M059J (cell line): Measurements from ENCODE around the gene PIK3R1. TPM values are rescaled to one million over a fixed set of nuclear protein-coding genes. Genes with fewer than 3 reads are reported as not detected.

Source experiments
- DNase-seq: peaks from one replicate; pipeline ENCODE4 v3.0.0-alpha.2; 2012; ENCODE audit warnings: low read depth
- total RNA-seq: library from RNA; depleted of rRNA; stranded (reverse); fragments of >200 nt; shearing (Covaris generic); gene quantifications from 2 replicates; pipeline ENCODE4 v1.2.3, GENCODE V29; 2014

The PIK3R1 gene
- total RNA-seq, 1 experiment from 2014 or later, result 32.7 TPM

DNA sequence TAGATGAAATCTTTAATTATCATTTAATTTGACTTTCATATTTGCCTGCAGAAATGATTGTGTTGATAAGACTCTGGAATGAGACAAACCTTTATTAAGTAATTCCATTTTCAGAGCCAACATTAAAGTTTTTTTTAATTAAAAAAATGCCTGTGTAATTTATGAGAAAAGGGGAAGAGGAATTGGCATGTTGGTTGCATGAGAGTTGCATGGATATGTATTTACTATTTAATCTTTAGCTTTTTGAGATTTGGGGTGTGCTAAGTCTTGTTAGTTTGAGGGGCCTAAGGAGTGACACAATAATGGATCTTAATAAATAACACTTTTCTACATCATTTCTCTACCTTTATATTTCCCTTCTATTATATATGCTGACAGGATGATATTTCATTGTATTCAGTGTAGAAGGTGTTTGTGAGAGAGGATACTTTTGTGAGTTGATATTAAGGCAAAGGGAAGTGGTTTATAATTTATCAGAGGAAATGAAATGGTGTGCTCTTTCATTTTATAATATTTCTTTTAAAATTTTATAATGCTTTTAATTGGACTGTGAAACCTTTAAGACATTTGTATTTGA lies 54.9 kb downstream of the PIK3R1 start:
- no peak for DNase-seq

DNA sequence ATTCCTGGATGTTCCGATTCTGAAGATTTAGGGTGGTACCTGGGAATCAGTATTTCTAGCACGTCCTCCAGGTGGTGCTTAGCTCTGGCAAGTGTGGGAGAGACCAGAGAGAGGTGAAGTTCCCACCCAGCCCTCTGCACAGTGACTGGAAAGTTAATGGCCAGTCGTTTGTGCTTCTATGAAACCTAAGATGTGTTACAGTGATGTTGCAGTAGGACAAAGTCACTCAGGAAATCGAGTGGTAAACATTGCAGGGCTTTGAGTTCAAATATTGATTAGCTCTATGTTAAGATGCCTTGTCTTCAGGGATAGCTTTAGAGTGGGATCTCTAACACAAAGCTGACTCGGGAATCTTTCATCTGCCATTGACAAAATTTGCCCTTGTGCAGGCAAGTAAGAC lies 55.6 kb downstream of the PIK3R1 start:
- no peak for DNase-seq

DNA sequence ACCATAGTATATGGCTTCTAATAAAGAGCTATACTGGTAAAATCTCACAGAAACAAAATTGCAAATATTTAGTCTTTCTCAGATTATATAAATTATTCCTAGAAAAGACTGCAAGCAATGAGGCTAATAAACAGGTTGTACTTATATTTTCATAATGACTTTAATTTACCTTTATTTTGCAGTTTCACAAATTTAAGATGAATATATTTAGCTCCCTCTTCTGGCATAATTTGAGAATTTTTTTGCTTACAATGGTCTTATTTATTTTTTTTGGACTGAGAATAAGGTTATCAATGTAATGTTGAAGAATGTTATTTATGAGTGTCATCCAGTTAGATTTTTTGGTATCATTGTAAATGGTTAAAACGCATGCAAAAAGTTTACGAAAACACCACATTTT lies 56.7 kb downstream of the PIK3R1 start:
- no peak for DNase-seq

DNA sequence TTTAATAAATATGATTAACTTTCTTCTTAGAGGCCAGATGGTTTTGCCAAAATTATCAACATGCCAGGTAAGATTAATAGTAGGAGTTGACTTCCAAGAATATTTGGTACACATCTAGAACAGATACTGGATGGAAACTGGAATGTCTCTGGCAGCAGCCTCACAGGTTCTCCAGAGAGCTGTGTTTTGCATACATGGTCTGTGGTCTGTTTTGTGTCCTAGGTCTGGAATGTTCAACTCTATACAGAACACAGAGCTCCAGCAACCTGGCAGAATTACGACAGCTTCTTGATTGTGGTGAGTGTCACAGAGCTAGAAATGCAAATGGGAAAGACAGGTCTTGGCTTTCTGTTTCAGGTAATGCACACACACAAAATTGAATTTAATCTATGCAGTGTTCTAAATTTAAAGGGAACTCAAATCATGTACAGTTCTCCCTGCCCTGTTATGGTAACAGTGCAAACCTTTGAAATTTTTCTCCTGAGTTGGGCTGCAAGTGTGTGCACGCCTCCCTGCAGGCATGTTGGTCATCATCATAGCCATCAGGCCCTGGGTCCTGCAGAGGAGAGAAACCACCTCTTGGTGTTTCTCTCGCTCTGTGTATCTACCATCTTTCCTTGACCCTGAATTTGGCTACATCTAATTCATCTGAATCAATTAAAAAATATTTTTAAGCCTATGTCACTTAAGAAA lies 58.3 kb downstream of the PIK3R1 start:
- DNase-seq, result no peak

DNA sequence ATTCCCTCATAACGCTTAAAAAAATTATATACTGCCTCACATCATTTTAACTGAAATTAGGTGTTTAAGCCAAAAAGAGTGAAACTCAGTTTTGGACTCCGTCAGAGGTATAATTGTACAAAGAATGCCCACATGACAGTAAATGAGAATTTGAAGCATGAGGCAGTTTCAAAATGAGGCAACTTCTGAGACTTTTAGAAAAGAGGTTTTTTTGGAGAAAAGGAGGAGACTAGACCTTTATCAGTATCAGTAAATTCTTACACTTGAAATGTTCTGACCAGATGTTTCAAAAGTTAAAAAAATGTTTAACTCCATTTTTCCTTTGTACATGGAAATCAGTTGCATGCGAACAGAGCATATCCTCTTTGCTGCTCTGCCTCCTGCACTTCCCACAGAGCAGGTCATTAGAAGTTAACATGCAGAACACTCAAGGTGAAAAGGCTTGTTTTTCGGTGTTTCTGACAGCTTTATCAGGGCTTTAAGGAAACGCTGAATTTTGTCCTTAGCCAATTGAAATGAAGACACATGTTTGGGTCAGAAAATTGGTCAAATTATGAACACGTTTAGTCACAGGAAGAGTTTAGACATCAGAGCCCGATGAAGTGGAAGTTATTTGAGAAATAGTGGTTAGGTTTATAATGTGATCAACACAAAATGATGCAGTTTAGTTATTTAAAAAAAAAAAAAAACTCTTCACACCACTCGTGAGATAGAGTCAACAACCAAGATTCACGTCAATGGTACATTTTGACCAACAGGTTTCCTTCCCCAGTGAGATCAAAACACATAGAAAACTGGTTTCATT lies 59.5 kb downstream of the PIK3R1 start:
- DNase-seq, result no peak

DNA sequence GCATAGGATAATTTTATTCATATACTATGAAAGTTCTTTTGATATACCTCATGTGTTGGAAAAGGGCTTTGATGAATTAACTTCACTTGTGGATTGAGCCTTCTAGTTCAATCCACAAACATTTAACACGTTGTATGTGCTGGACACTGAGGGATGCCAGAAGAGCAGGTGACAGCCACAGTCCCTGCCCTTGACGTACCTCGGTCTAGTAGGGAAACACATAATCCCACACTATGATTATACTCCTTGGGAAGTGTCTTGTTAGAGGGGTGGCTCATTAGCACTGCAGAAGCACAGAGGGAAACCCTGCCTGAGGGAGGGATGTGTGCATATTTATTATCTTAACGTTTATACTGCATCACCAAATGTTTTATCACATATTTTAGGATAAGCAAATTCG lies 61.2 kb downstream of the PIK3R1 start:
- no peak for DNase-seq

DNA sequence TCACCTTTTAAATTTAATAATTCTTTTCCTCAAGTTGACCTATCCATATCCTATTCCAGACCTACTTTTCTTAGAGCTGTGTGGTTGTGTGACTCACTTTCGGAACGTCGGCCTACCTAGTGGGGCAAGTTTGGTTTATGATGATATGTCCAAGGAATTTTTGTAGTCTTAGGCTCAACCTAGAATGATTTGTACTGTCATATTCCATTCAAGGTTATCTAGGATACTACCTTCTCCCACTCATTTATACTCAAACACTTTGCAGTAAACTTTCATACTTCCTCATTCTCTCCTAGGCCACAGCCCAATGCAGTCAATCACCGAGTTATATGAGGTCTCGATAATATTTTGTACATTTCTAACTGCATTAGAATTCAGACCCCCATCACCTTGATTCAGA lies 61.9 kb downstream of the PIK3R1 start:
- DNase-seq, result peak; percentile 92

DNA sequence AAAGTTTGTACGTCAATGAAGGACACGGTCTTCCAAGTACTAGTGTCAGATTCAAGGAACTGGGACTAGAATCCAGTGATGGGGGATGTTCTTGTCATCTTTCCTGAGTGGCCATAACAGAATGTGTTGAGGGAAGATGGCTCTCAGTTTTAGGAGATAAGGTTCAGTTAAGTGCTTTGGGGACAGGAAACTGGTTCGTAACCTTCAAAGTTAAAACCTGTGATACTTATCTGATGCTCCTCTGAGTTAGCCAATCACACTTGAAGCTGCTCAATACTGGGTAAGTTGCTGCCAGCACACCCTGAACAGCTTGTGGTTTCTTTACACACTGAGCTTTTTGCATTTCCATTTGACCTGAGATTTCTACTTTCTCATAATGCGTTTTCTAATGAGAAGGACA lies 64.4 kb downstream of the PIK3R1 start:
- no peak for DNase-seq

DNA sequence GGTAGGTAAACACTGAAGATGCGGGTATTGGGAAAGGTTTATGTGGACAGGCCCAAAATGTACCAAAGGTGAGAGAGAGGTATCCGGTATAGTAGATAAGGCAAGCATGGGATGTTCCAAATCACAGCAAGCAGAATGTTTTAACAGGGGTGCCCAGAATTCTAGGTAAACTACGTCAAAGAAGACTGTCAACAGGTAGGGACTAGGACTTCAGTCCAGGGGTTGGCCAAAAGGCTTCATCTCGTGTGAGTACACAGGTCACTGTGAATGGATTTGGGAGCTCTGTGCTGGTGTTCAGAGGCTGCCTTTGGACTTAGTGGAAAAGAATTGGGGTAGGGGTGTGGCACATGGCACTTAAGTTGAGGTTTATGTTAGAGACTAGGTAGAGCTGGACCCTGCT lies 66.4 kb downstream of the PIK3R1 start:
- DNase-seq, result no peak

DNA sequence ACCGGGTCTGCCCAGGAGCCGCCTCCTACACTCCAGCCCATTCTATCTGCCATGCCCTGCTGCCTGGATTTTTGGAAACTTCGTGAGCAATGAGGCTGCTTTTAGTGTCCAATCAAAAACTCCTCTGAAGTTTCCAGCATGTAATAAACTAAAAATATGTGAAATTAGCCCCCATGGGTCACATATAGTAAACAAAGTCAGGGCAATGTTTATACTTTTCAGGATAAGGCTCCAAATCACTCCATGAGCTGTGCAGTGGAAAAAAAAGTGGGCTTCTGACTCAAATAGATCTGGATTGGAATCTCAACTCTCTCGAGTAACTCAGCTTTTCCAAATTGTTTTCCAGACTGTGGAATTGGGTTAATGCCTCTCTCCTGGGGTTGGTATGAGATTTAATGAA lies 68.2 kb downstream of the PIK3R1 start:
- DNase-seq, result no peak

DNA sequence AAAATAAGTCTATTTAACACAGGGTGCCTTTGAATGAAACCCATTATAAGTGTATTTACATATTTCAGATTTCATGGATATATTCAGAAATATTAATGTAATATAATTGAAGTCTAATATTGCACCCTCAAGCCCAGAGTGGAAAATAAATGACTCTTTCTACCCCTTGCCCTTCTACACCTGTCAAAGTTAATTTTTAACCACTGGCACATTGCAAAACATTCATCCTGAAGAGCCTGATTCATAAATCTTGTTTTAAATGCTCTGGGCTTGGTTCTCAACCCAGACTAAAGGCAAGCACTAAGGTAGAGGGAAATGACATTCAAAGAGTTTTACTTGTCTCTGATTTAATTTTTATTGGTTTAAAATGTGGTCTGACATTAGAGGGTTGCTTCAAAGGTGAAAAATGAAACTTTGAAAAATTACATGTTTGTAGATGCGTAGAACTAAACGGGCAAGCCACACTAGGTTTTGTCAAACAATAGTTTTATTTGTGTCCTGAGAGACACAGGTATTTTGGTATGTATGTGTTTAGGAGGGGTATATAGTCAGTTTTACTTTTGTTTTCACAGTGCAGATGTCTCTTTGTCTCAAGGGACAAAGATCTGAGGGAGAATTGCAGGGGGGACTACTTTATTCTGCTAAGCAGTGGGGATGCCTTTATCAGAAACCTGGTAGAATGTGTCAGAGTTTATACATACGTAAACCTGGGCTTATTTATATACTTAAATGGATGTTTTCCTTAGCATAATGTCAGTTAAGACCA lies 69.7 kb downstream of the PIK3R1 start:
- DNase-seq, result no peak

DNA sequence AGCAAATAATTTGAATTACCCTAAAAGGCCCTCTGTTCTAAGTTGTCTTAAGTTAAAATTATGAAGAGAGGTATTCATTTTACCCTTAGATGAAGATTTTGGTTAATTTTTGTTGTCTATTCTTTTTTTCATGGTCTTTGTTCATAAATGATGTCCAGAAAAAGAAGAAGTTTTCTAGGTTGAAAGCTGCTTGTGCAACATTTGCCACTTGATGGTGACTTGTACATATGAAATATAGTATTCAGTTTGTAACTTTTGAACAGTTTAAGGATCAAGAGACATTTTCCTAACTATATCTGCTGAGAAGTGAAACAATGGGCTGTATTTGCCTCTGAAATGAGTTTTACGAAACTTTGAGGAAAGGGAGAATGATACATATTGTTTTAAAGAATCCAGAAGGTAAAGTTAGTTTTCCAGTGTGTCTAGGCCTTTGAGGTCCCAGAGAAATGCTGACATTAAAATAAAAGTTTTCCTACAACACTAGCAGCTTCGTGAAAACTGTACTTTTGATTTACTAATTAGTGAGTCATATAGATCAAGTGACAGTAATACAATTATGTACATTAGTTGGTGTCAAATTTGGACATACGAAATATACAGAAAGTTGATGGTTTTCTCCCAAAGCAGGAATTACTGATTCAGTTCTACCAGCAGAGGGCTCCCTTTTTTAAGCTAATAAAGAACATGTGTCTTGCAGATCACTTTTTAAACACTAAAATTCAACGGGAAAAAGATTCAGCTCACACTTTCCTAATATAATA lies 70.5 kb downstream of the PIK3R1 start:
- DNase-seq, result peak; percentile 66

DNA sequence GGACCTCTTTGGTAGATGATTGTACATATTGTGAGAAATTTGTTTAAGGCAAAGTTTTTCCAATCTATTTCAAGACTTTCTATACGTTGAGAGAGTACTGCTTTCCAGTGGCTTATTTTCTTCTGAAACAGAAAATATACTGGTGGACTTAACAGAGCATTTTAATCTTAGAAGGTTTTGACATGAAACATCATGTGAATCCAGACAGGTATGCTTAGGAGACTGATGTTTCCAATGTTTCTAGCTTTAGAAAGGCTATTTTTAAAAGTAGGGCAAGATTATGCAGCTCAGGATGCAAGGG lies 71.0 kb downstream of the PIK3R1 start:
- DNase-seq, result no peak

DNA sequence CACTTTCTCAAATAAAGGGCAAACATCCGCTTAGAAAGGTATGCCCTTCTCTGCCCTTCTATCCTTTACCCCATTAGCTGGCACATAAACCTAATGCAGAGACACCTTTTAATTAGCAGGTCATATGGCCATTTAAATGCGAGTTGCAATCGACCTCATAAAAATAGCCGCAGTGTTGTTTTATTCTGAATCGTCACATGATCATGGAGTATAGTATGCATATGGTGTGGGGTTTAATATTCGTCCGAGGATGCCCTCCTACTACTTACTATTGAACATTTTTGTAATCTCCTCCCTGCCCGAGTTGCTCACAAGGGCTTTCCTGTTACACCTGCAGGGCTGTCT lies 72.0 kb downstream of the PIK3R1 start:
- no peak for DNase-seq

DNA sequence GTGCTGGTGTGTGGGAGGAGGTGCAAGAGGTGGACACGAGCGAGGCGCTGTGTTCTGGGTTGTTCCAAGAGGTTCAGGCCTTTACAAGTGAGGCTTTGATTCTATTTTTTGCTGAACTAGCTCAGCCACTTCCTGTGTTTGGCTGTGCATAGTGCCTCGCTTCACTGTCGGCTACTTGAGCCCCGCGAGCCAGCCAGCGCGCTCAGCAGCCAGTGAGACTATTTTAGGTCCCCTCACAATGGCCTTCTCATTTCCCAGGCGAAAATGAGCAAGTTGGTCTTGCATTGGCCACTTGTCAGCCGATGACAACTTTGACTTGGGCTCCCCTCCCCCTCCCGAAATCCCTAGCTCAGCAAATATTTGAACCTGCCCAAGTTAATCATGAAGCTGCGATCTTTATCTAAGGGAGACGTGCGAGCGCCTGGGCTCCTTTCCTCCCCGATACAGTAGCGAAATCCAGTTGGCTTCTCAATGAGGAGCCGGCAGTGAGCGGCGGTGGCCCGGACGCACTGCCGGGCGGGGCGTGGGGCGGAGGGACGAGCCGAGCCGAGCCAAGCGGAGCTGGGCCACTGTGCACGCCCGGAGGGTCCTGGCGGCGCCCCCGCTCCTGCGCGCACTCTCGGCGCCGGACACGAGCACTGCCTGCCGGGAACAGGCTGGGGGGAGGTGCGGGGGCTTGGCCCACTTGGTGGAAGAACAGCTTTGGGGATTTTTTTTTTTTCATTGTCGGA lies 72.6 kb downstream of the PIK3R1 start:
- peak; percentile 55 for DNase-seq

DNA sequence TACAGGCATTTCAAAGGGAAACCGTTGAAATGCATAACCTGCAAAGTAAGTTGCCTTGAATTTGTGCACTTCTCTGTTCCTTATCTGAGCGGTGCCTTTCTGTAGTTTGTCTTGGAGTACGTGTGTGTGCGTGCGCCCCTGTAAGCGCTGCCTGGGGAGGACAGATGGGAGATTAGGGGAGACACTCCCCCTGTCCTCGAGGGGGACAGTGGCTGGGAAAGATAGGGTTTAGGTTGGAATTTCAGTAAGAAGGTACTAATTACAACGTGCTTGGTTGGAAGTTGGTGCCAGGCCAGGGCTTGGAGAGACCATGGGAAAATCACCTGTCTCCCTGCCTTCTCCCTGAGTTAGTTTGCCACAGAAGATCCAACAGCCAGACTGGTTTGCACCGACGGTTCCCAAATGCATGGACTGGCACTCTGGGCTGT lies 73.2 kb downstream of the PIK3R1 start:
- no peak for DNase-seq

DNA sequence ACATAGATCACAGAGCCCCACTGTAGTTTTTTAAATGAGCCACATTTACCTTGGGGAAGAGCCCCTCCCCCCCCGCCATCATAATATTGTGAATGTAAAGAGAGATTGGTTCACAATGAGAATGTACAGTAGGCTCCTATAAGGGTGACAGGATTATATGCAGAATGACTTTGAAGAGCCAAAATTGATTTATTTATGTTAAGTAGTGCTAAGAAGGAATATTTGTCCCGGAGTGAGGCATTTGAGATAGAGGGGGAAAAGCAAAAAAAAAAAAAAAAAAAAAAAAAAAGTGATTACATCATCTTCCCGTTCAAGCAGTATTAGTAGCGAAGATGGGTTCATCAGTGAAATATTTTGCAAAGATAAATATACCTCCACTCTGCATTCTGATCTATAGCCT lies 73.9 kb downstream of the PIK3R1 start:
- DNase-seq, result no peak

DNA sequence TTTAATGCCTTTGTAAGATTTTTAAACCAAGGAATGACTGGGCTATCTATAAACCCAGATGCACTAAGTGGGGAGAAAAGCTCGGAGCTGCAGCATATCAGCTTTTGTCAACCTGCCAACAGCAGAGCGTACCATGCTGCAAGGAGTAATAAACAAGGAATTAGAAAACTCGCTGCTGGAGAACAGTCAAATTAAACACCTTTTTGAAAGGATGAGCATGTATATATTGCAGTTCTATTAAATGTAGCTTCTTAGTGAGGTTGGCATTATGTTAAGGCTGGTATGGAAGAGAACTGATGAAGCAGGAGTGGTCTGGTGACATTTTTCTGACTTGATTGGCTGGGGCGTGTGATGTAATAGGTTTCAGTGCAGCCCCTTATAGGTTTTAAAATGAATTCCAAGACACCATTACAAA lies 74.7 kb downstream of the PIK3R1 start:
- DNase-seq, result peak; percentile 46

DNA sequence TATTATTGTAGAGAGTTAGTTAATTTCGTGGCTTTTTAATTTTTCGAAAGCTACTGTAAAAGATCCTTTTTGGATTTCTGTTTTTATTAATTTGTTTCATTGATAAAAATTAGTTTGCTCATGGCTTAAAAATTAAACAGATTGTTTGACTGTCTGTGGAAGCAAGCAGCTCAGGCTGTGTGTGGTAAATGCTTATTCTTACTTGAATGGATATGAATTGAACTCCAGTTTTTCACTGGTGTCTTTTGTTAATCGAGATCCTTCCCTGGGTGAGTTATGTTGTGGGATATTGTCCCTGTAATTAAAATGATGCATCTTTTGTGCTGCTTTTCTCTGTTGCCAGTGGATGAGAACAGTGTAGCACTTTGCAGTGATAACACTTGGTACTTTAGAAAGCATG lies 75.3 kb downstream of the PIK3R1 start:
- no peak for DNase-seq

DNA sequence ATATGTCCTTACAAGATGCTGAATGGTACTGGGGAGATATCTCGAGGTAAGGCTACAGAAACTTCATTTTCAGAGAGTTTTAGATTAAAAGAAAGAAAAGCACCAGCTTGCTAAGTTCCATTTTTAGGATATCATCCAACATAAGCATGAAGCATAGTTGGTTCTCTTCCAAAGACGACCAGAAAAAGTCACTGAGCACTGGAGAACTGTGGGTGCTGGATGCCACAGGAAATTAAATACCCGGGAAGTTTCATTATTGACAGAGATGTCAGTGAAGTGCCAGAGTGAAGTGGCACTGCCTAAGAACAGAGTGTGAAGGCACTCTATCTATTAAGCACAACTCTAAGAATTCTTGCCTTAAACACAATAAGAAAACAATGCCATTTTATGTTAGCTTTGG lies 76.8 kb downstream of the PIK3R1 start:
- peak; percentile 51 for DNase-seq

DNA sequence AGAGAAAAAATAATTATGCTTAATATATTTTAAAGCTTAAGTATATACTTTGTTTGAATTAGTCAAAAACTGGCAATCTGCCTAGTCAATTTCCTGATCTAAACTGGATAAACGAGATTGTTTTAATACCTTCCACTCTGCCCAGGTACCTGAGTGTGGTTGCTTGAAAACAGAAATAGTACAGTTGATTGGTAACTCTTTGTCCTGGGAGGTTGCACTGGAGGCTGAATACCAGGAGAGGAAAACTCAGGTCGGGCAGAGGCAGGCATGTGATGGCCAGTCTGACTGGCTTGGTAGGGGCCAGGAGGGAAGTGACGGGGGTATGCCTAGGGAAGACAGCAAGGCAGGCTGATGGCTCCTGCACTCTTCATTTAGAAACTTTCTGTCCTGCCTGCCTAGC lies 80.2 kb downstream of the PIK3R1 start:
- no peak for DNase-seq
